Hepatocyte (in vitro differentiated cells): Measurements from ENCODE around the gene OR10H5. TPM values are rescaled to one million over a fixed set of nuclear protein-coding genes. Genes with fewer than 3 reads are reported as not detected.

ENCODE experiments used
- DNase-seq: peaks from one replicate; pipeline ENCODE4 v3.0.0-alpha.2; 2016; ENCODE audit warnings: low spot score
- H2AFZ ChIP-seq: fragments of 200-600 bp; sonication (generic); 2 replicates; pipeline ENCODE4 v1.6.0; 2016; ENCODE audit warnings: antibody characterized with exemption, mild to moderate bottlenecking
- H3K27ac ChIP-seq: fragments of 200-600 bp; sonication (generic); 2 replicates; pipeline ENCODE4 v1.5.1; 2016; ENCODE audit warnings: mild to moderate bottlenecking
- H3K27me3 ChIP-seq: fragments of 200-600 bp; sonication (generic); 2 replicates; pipeline ENCODE4 v1.6.1; 2016
- H3K36me3 ChIP-seq: fragments of 200-600 bp; sonication (generic); replicated peaks from 2 replicates; pipeline ENCODE4 v1.5.1; 2016; ENCODE audit warnings: low read depth; ENCODE audit not compliant: insufficient read depth
- H3K4me1 ChIP-seq: fragments of 200-600 bp; sonication (generic); 2 replicates; pipeline ENCODE4 v1.5.1; 2016; ENCODE audit warnings: mild to moderate bottlenecking, moderate library complexity; ENCODE audit not compliant: insufficient read depth
- H3K4me2 ChIP-seq: fragments of 200-600 bp; sonication (generic); 2 replicates; pipeline ENCODE4 v1.6.0; 2016
- H3K4me3 ChIP-seq: fragments of 200-600 bp; sonication (generic); 2 replicates; pipeline ENCODE4 v1.5.1; 2016; ENCODE audit warnings: mild to moderate bottlenecking
- H3K79me2 ChIP-seq: fragments of 200-600 bp; sonication (generic); 2 replicates; pipeline ENCODE4 v1.6.0; 2017; ENCODE audit warnings: mild to moderate bottlenecking
- H3K9me2 ChIP-seq: fragments of 200-600 bp; sonication (generic); replicated peaks from 2 replicates; pipeline ENCODE4 v1.6.0; 2017; ENCODE audit warnings: mild to moderate bottlenecking; ENCODE audit not compliant: insufficient read depth
- H3K9me3 ChIP-seq: fragments of 200-600 bp; sonication (generic); 2 replicates; pipeline ENCODE4 v1.5.1; 2016; ENCODE audit warnings: low read depth, mild to moderate bottlenecking
- H4K20me1 ChIP-seq: fragments of 200-600 bp; sonication (generic); 2 replicates; pipeline ENCODE4 v1.6.0; 2016; ENCODE audit warnings: mild to moderate bottlenecking; ENCODE audit not compliant: insufficient read depth, poor library complexity, severe bottlenecking
- CTCF ChIP-seq: fragments of 200-600 bp; sonication (generic); IDR thresholded peaks from 2 replicates; pipeline ENCODE4 v1.5.1; 2016; ENCODE audit warnings: antibody characterized with exemption, mild to moderate bottlenecking; ENCODE audit not compliant: poor library complexity
- EZH2 ChIP-seq: fragments of 200-600 bp; sonication (generic); IDR thresholded peaks from 2 replicates; pipeline ENCODE4 v1.6.1; 2016; ENCODE audit warnings: antibody characterized with exemption, mild to moderate bottlenecking, borderline replicate concordance
- EZH2phosphoT487 ChIP-seq: fragments of 200-600 bp; sonication (generic); IDR thresholded peaks from one replicate; pipeline ENCODE4 v1.6.1; 2018; ENCODE audit warnings: antibody characterized with exemption, mild to moderate bottlenecking, low read depth, moderate library complexity; ENCODE audit not compliant: unreplicated experiment, severe bottlenecking
- WGBS: methylation state at CpG from one replicate; pipeline ENCODE4 v1.1.6; 2016; ENCODE audit warnings: low lambda C conversion rate; ENCODE audit errors: missing lambda C conversion rate; 5-methylcytosine and 5-hydroxymethylcytosine counted together
- polyA plus RNA-seq: library from polyadenylated mRNA; unstranded; fragments of >200 nt; fragmentation: Nextera tagmentation; extraction: Ambion mirVana; gene quantifications from 2 replicates; pipeline ENCODE4 v1.2.1, GENCODE V29; 2016
- total RNA-seq: library from RNA; depleted of rRNA; stranded (reverse); fragments of >200 nt; gene quantifications from 2 replicates; pipeline ENCODE4 v1.2.3, GENCODE V29; 2014

Gene OR10H5
- total and polyA plus RNA-seq, 2 experiments from 2014 or later: not detected

DNA sequence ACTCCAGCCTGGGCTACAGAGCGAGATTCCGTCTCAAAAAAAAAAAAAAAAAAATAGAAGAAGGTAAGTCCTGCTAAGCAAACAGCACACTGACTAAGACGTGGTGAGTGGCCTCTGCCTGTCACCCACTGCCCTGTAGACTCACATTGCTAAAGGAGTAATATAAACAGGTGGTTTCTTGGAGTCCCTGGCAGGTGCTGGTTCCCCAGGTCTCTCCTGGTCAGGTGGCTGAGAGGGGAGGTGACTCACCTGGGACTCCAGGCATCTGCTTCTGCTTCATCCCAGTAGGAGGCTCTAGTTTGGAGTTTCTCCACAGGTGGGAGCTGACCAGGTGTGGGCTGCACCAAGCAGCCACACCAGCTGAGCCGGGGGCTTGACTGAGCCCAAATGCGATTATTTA, 27.8 kb downstream of the OR10H5 start, which contains the start of gene OR10H1:
TSS of gene OR10H1 (minus strand) at position 359 of the 400 bp plus-strand sequence. CDS start 7,627 bp downstream, outside the sequence.
- Histone ChIP-seq H3K9me3 (no peaks in the 10 kb centered on the region), H4K20me1 (no peaks in the 10 kb centered on the region), H3K9me2 (no peaks in the 10 kb centered on the region), H3K27me3 (no peaks in the 10 kb centered on the region), H3K27ac (no peak within 1 kb of the TSS), H3K4me3 (no peak within 1 kb of the TSS), H3K4me1 (no peaks in the 10 kb centered on the region), H3K36me3 (no peaks in the 10 kb centered on the region), H2AFZ (no peak within 1 kb of the TSS), H3K79me2 (no peaks in the 10 kb centered on the region), H3K4me2 (no peak within 1 kb of the TSS)
- 57% methylated on average over 5 of the region's 5 CpGs for WGBS
- DNase-seq: no peak
- TF ChIP-seq EZH2: no peak
- TF ChIP-seq EZH2phosphoT487: no peak
- TF ChIP-seq CTCF: no peak

DNA sequence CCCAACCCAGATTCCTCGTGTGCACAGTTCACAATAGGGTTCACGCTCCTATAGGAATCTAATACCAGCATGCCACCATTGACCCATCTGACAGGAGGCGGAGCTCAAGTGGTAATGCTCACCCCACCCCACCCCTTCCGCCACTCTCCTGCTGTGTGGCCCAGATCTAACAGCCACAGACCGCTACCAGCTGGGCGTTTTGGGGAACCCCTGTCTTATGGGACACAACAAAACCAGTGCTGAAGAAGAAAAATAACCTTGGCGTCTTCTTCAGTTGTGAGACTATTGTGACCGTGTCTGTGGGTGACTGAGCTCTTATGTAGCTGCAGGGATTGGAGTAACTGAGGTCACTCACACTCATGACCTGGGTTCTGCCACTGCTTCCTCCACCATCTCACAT, 33.2 kb downstream of the OR10H5 start:
- TF ChIP-seq CTCF (no peak), EZH2 (no peak), EZH2phosphoT487 (no peak)
- Histone ChIP-seq H3K9me2 (no peaks in the 10 kb centered on the region), H3K79me2 (no peaks in the 10 kb centered on the region), H3K4me2 (no peak overlapping the region), H3K4me3 (no peak overlapping the region), H2AFZ (no peak overlapping the region), H3K9me3 (no peaks in the 10 kb centered on the region), H3K27me3 (no peaks in the 10 kb centered on the region), H4K20me1 (no peaks in the 10 kb centered on the region), H3K36me3 (no peaks in the 10 kb centered on the region), H3K4me1 (no peaks in the 10 kb centered on the region), H3K27ac (no peak overlapping the region)
- DNase-seq: no peak
- 75% methylated on average over 8 of the region's 8 CpGs for WGBS

- H3K4me2 ChIP-seq: no peak overlapping the region
- no peaks in the 10 kb centered on the region for H3K27me3 ChIP-seq
- H3K4me1 ChIP-seq: no peaks in the 10 kb centered on the region
- no peaks in the 10 kb centered on the region for H4K20me1 ChIP-seq
- H3K4me3 ChIP-seq: no peak overlapping the region
- DNase-seq: no peak
- no peaks in the 10 kb centered on the region for H3K79me2 ChIP-seq
- 97% methylated on average over 1 of the region's 1 CpG for WGBS
- H3K36me3 ChIP-seq: no peaks in the 10 kb centered on the region
- H2AFZ ChIP-seq: no peak overlapping the region
- H3K27ac ChIP-seq: no peak overlapping the region
- no peaks in the 10 kb centered on the region for H3K9me3 ChIP-seq
- TF ChIP-seq EZH2: no peak
- no peak for TF ChIP-seq CTCF
- no peak for TF ChIP-seq EZH2phosphoT487
- no peaks in the 10 kb centered on the region for H3K9me2 ChIP-seq
Measured at GRCh38 chr19:15825753-15826152, 38.3 kb downstream of the OR10H5 start.
